Neural cell (in vitro differentiated cells): ENCODE measurements around the gene PGM2L1. TPM values are rescaled to one million over a fixed set of nuclear protein-coding genes. Genes with fewer than 3 reads are reported as not detected.

ENCODE experiments used
- H2AFZ ChIP-seq: fragments of 200-600, 300-800 bp; sonication (generic), shearing (Covaris generic); 2 replicates; pipeline ENCODE4 v1.6.0; 2014; ENCODE audit warnings: low read depth, mild to moderate bottlenecking, antibody characterized with exemption, low read length, moderate library complexity
- H3F3A ChIP-seq: fragments of 200-600 bp; shearing (Covaris generic); 2 replicates; pipeline ENCODE4 v1.6.1; 2016; ENCODE audit warnings: mild to moderate bottlenecking, moderate library complexity, mixed read lengths, antibody characterized with exemption, low read length; ENCODE audit not compliant: insufficient read depth, poor library complexity, severe bottlenecking
- H3K27ac ChIP-seq: fragments of 200-600, 300-800 bp; sonication (generic), shearing (Covaris generic); 2 replicates; pipeline ENCODE4 v1.5.1; 2014; ENCODE audit warnings: mild to moderate bottlenecking, low read length, moderate library complexity
- H3K27me3 ChIP-seq: fragments of 300-800, 200-600 bp; sonication (generic), shearing (Covaris generic); 2 replicates; pipeline ENCODE4 v1.6.0; 2014; ENCODE audit warnings: mild to moderate bottlenecking, low read depth, low read length, moderate library complexity; ENCODE audit not compliant: insufficient read depth
- H3K36me3 ChIP-seq: fragments of 300-800, 200-600 bp; sonication (generic), shearing (Covaris generic); 2 replicates; pipeline ENCODE4 v1.5.1; 2014; ENCODE audit warnings: mild to moderate bottlenecking, antibody characterized with exemption, low read length, moderate library complexity; ENCODE audit not compliant: insufficient read depth
- H3K4me2 ChIP-seq: fragments of 300-800, 200-600 bp; sonication (generic), shearing (Covaris generic); 2 replicates; pipeline ENCODE4 v1.6.0; 2014; ENCODE audit warnings: mild to moderate bottlenecking, low read length
- H3K4me3 ChIP-seq: fragments of 300-800, 200-600 bp; sonication (generic), shearing (Covaris generic); 2 replicates; pipeline ENCODE4 v1.5.1; 2014; ENCODE audit warnings: mild to moderate bottlenecking, low read length, moderate library complexity
- H3K79me2 ChIP-seq: fragments of 200-600 bp; shearing (Covaris generic); replicated peaks from 2 replicates; pipeline ENCODE4 v1.6.0; 2014; ENCODE audit warnings: mild to moderate bottlenecking, low read length, moderate library complexity; ENCODE audit not compliant: insufficient read depth
- H3K9ac ChIP-seq: fragments of 300-800, 200-600 bp; sonication (generic), shearing (Covaris generic); 2 replicates; pipeline ENCODE4 v1.6.1; 2016; ENCODE audit warnings: mild to moderate bottlenecking, low read length, mixed read lengths
- H3K9me2 ChIP-seq: fragments of 200-600 bp; shearing (Covaris generic); 2 replicates; pipeline ENCODE4 v1.6.1; 2016; ENCODE audit warnings: mild to moderate bottlenecking, low read length, mixed read lengths; ENCODE audit not compliant: insufficient read depth
- H3K9me3 ChIP-seq: fragments of 200-600, 300-800 bp; sonication (generic), shearing (Covaris generic); 2 replicates; pipeline ENCODE4 v1.6.1; 2016; ENCODE audit warnings: mild to moderate bottlenecking, mixed run types, low read length, moderate library complexity, mixed read lengths
- H4K20me1 ChIP-seq: fragments of 200-600 bp; shearing (Covaris generic); 2 replicates; pipeline ENCODE4 v1.6.1; 2016; ENCODE audit warnings: mild to moderate bottlenecking, mixed run types; ENCODE audit not compliant: insufficient read depth
- EP300 ChIP-seq: fragments of 450-650 bp; conservative IDR thresholded peaks from 2 replicates; pipeline ENCODE4 v1.6.1; 2014; ENCODE audit warnings: antibody characterized with exemption, mild to moderate bottlenecking, moderate library complexity; ENCODE audit not compliant: poor library complexity, severe bottlenecking
- EZH2 ChIP-seq: fragments of 200-600, 300-800 bp; shearing (Covaris generic), sonication (generic); IDR thresholded peaks from 2 replicates; pipeline ENCODE4 v1.6.1; 2014; ENCODE audit warnings: antibody characterized with exemption, low read length, borderline replicate concordance, mild to moderate bottlenecking; ENCODE audit not compliant: insufficient read depth, poor library complexity, severe bottlenecking
- MXI1 ChIP-seq: fragments of 450-650 bp; conservative IDR thresholded peaks from 2 replicates; pipeline ENCODE4 v1.6.1; 2014; ENCODE audit warnings: antibody characterized with exemption, mild to moderate bottlenecking; ENCODE audit not compliant: poor library complexity, severe bottlenecking
- POLR2AphosphoS5 ChIP-seq: IDR thresholded peaks from 2 replicates; pipeline ENCODE4 v1.6.1; 2012
- RAD21 ChIP-seq: fragments of 450-650 bp; conservative IDR thresholded peaks from 2 replicates; pipeline ENCODE4 v1.6.1; 2014; ENCODE audit warnings: antibody characterized with exemption, mild to moderate bottlenecking, moderate library complexity
- SMC3 ChIP-seq: fragments of 450-650 bp; conservative IDR thresholded peaks from 2 replicates; pipeline ENCODE4 v1.6.1; 2014; ENCODE audit warnings: antibody characterized with exemption, mild to moderate bottlenecking, moderate library complexity; ENCODE audit not compliant: poor library complexity
- TAF1 ChIP-seq: IDR thresholded peaks from 2 replicates; pipeline ENCODE4 v1.6.1; 2012; ENCODE audit warnings: low read depth
- polyA plus RNA-seq: library from polyadenylated mRNA; depleted of rRNA; stranded (reverse); fragments of >200 nt; gene quantifications from 2 replicates; pipeline ENCODE4 v1.2.3, GENCODE V29; 2014
- TF ChIP-seq, protein P1 (sequence below): IDR thresholded peaks from 2 replicates; pipeline ENCODE4 v1.6.1; 2012; ENCODE audit warnings: borderline replicate concordance
- TF ChIP-seq, protein P2 (sequence below): fragments of 450-650 bp; IDR thresholded peaks from 2 replicates; pipeline ENCODE4 v1.5.1; 2014; ENCODE audit warnings: antibody characterized with exemption, mild to moderate bottlenecking, moderate library complexity; ENCODE audit not compliant: poor library complexity, severe bottlenecking

The PGM2L1 gene
- polyA plus RNA-seq, 1 donor from 2014 or later: 95.0 TPM

DNA sequence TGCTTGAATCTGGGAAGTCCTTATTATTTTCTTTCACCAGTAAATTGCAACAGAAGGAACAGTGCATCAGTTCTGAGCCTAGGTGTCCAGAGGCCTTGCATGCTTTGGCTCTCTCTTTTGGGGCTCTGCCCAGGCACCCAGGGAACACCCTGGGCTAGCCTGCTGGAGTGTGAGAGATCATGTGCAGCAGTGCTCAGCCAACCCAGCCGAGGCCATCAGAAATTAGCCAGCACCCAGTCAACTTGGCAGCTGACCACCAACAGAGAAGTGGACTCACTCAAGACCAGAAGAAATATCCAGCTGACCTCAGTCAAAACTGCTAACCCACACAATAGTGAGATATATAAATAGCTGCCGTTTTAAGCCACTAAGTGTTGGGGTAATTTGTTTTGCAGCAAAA is 75.6 kb downstream of the PGM2L1 start:
- Histone ChIP-seq H3K4me2 (no peak overlapping the region), H3K4me3 (no peak overlapping the region), H3K79me2 (no peaks in the 10 kb centered on the region), H3K9me2 (no peaks in the 10 kb centered on the region), H3K36me3 (no peaks in the 10 kb centered on the region), H3K9me3 (no peaks in the 10 kb centered on the region), H3F3A (no peaks in the 10 kb centered on the region), H3K9ac (no peak overlapping the region), H3K27ac (no peak overlapping the region), H2AFZ (no peak overlapping the region), H4K20me1 (no peaks in the 10 kb centered on the region), H3K27me3 (no peaks in the 10 kb centered on the region)
- no peak for TF ChIP-seq POLR2AphosphoS5

DNA sequence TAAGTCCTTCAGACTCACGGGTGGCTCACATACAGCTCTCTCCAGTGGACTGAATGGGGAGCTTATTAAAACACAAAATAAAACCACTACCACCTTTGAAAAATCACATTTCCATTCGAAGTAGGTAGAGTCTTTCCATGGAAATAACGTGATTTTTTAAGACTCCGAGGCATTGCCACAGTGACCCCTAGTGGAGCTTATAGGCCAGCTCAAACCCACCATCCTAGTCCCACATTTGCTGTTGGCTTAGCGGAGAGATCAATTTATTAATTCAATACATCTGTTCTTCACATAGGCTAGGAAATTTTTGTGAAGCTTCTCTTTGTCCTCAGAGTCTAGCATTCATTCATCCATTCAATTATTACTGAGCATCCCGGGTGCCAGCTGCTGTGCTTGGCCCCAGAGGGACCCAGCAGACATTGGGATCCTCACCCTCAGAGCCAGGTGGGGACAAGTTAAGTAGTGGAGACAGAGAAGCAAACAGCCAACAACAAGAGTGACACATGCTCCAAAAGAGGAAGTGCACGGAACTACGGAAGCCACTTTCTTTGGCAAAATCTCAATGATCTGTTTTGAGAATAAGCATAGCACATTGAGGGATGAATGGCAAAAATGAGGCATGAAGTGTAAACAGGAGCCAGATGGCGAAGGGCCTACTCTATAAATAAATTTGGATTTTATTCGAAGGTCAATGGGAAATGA is 76.6 kb downstream of the PGM2L1 start:
- Histone ChIP-seq H3K79me2 (no peaks in the 10 kb centered on the region), H3K4me3 (no peak overlapping the region), H2AFZ (no peak overlapping the region), H3F3A (no peaks in the 10 kb centered on the region), H3K4me2 (no peak overlapping the region), H3K27me3 (no peaks in the 10 kb centered on the region), H3K27ac (no peak overlapping the region), H3K9me3 (no peaks in the 10 kb centered on the region), H3K9ac (no peak overlapping the region), H3K9me2 (no peaks in the 10 kb centered on the region), H3K36me3 (no peaks in the 10 kb centered on the region), H4K20me1 (no peaks in the 10 kb centered on the region)
- TF ChIP-seq EZH2: no peak
- TF ChIP-seq EP300: no peak
- TF ChIP-seq POLR2AphosphoS5: no peak
- TF ChIP-seq SMC3: no peak
- TF ChIP-seq, protein P1, sequence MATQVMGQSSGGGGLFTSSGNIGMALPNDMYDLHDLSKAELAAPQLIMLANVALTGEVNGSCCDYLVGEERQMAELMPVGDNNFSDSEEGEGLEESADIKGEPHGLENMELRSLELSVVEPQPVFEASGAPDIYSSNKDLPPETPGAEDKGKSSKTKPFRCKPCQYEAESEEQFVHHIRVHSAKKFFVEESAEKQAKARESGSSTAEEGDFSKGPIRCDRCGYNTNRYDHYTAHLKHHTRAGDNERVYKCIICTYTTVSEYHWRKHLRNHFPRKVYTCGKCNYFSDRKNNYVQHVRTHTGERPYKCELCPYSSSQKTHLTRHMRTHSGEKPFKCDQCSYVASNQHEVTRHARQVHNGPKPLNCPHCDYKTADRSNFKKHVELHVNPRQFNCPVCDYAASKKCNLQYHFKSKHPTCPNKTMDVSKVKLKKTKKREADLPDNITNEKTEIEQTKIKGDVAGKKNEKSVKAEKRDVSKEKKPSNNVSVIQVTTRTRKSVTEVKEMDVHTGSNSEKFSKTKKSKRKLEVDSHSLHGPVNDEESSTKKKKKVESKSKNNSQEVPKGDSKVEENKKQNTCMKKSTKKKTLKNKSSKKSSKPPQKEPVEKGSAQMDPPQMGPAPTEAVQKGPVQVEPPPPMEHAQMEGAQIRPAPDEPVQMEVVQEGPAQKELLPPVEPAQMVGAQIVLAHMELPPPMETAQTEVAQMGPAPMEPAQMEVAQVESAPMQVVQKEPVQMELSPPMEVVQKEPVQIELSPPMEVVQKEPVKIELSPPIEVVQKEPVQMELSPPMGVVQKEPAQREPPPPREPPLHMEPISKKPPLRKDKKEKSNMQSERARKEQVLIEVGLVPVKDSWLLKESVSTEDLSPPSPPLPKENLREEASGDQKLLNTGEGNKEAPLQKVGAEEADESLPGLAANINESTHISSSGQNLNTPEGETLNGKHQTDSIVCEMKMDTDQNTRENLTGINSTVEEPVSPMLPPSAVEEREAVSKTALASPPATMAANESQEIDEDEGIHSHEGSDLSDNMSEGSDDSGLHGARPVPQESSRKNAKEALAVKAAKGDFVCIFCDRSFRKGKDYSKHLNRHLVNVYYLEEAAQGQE: no peak
- TF ChIP-seq, protein P2, sequence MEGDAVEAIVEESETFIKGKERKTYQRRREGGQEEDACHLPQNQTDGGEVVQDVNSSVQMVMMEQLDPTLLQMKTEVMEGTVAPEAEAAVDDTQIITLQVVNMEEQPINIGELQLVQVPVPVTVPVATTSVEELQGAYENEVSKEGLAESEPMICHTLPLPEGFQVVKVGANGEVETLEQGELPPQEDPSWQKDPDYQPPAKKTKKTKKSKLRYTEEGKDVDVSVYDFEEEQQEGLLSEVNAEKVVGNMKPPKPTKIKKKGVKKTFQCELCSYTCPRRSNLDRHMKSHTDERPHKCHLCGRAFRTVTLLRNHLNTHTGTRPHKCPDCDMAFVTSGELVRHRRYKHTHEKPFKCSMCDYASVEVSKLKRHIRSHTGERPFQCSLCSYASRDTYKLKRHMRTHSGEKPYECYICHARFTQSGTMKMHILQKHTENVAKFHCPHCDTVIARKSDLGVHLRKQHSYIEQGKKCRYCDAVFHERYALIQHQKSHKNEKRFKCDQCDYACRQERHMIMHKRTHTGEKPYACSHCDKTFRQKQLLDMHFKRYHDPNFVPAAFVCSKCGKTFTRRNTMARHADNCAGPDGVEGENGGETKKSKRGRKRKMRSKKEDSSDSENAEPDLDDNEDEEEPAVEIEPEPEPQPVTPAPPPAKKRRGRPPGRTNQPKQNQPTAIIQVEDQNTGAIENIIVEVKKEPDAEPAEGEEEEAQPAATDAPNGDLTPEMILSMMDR: no peak
- TF ChIP-seq TAF1: no peak
- TF ChIP-seq RAD21: no peak
- no peak for TF ChIP-seq MXI1
